ENCODE data around the gene SARM1. TPM values are rescaled to one million over a fixed set of nuclear protein-coding genes. Genes with fewer than 3 reads are reported as not detected.
A peak's percentile ranks its signal among the peaks of the same experiment; 100 is the strongest.

SARM1 gene
- total and polyA plus RNA-seq, 2 of the 13 experiments (the other 11 are each of a cell fraction or from before 2014, with no cell fraction given): 0.73 to 0.86 TPM

DNA sequence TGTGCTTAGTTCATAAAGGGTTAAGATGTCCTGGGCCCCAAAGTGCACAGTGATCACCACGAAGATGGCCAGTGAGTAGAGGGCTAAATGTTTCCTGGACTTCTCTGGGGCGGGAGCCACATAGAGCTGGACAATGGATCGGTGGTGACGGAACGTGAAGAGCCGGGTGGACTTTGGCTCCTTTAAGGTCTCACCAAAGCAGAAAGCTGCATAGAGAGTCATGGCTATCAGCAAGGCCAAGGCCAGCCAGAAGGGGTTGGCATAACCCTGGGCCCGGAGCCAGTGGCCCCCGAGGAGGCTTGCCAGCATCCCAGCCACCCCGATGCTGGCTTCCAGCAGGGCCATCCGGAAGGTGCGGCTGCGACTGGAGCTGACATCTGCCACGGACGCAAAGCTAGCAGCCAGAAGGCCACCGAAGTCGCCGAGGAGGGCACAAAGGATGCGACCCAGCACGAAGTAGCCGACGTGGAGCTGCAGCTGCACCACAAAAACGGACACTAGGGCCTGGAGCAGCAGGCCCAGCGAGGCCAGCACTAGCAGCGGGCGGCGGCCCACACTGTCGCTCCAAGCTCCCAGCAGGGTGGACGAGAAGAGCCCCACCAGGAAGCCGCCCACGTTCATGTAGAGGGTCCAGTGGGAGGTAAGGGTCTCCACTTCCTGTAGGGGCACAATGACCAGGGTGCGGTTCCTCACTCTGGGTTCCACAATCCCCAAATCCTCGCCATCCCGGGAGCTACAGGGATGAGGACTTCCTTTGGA, 33.5 kb downstream of the SARM1 start (continued):
- TF ChIP-seq, protein P1, sequence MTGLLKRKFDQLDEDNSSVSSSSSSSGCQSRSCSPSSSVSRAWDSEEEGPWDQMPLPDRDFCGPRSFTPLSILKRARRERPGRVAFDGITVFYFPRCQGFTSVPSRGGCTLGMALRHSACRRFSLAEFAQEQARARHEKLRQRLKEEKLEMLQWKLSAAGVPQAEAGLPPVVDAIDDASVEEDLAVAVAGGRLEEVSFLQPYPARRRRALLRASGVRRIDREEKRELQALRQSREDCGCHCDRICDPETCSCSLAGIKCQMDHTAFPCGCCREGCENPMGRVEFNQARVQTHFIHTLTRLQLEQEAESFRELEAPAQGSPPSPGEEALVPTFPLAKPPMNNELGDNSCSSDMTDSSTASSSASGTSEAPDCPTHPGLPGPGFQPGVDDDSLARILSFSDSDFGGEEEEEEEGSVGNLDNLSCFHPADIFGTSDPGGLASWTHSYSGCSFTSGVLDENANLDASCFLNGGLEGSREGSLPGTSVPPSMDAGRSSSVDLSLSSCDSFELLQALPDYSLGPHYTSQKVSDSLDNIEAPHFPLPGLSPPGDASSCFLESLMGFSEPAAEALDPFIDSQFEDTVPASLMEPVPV (CRISPR knock-in tag; IDR thresholded peaks at IDR 0.05): no peak
- TF ChIP-seq ZNF747 (CRISPR knock-in tag; IDR thresholded peaks at IDR 0.05; ENCODE audit: borderline replicate concordance) (peak; percentile 72; the same call in 1 of the 2 replicates), REPIN1 (CRISPR knock-in tag; IDR thresholded peaks at IDR 0.05; ENCODE audit: borderline replicate concordance, low read depth) (peak; percentile 68; the same call in 1 of the 2 replicates), ZNF883 (CRISPR knock-in tag; IDR thresholded peaks at IDR 0.05; ENCODE audit: not compliant biosample characterization) (no peak), NR2F6 (IDR thresholded peaks at IDR 0.05) (peak; percentile 75), NR2F6 (CRISPR knock-in tag; IDR thresholded peaks at IDR 0.05) (peak; percentile 77), ZNF530 (CRISPR knock-in tag; IDR thresholded peaks at IDR 0.05; ENCODE audit: low read depth) (0 out of 2 replicates have a peak, but pooled peaks have one; percentile 39)
- TF ChIP-seq, protein P2, sequence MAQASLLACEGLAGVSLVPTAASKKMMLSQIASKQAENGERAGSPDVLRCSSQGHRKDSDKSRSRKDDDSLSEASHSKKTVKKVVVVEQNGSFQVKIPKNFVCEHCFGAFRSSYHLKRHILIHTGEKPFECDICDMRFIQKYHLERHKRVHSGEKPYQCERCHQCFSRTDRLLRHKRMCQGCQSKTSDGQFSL (CRISPR knock-in tag; IDR thresholded peaks at IDR 0.05): 0 out of 2 replicates have a peak, but pooled peaks have one; percentile 42
